Parathyroid adenoma (tissue), 2 donors: ENCODE results near the gene SPAG16.

Source experiments
- H2AFZ ChIP-seq: fragments of 300-600 bp; sonication (generic); one replicate; pipeline ENCODE4 v1.7.0; 2017; ENCODE audit warnings: antibody characterized with exemption, mild to moderate bottlenecking
- H3K27ac ChIP-seq: fragments of 300-600 bp; sonication (generic); one replicate; pipeline ENCODE4 v1.7.0; 2017
- H3K27me3 ChIP-seq: fragments of 300-600 bp; sonication (generic); one replicate; pipeline ENCODE4 v1.7.0; 2017; ENCODE audit warnings: low read length; ENCODE audit not compliant: control insufficient read depth, insufficient read depth
- H3K36me3 ChIP-seq: fragments of 300-600 bp; sonication (generic); one replicate; pipeline ENCODE4 v1.7.0; 2017; ENCODE audit warnings: low read length; ENCODE audit not compliant: control insufficient read depth, insufficient read depth
- H3K4me1 ChIP-seq: fragments of 300-600 bp; sonication (generic); one replicate; pipeline ENCODE4 v1.7.0; 2017; ENCODE audit warnings: control low read depth
- H3K4me2 ChIP-seq: fragments of 300-600 bp; sonication (generic); one replicate; pipeline ENCODE4 v1.7.0; 2017; ENCODE audit warnings: low read length
- H3K4me3 ChIP-seq: fragments of 300-600 bp; sonication (generic); one replicate; pipeline ENCODE4 v1.7.0; 2017; ENCODE audit warnings: low read depth, low read length
- H3K79me2 ChIP-seq: fragments of 300-600 bp; sonication (generic); one replicate; pipeline ENCODE4 v1.7.0; 2017; ENCODE audit warnings: control low read depth
- H3K9ac ChIP-seq: fragments of 300-600 bp; sonication (generic); one replicate; pipeline ENCODE4 v1.7.0; 2017; ENCODE audit warnings: mild to moderate bottlenecking
- H3K9me3 ChIP-seq: fragments of 300-600 bp; sonication (generic); one replicate; pipeline ENCODE4 v1.7.0; 2017; ENCODE audit warnings: low read length; ENCODE audit not compliant: control insufficient read depth
- TF ChIP-seq, protein P1 (sequence below): fragments of 300-600 bp; sonication (generic); IDR thresholded peaks from one replicate; pipeline ENCODE4 v1.7.0; 2017; ENCODE audit warnings: antibody characterized with exemption, mild to moderate bottlenecking
- donor health status: primary hyperparathyroidism.

SPAG16 gene

DNA sequence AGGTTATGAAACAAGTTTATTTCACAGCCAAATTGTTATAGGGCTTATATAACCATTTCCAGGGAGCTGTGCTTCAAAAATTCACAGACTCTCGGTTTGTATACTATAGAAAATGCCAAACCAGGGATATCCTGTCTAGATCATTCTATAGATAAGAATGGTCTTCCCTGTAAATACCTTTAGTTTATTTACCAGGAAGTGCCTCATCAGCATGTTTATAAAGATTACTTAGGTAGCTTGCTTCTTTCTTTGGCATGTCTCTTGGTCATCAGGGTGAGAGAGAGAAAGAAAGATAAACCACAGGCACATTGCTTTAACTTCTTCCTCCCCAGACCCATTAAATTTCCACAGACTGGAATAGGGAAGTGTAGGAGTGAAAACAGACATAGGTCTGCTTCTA lies 439.4 kb downstream of the SPAG16 start:
- Histone ChIP-seq H3K4me1 (no peaks in the 10 kb centered on the region), H3K4me2 (no peak overlapping the region), H3K36me3 (no peaks in the 10 kb centered on the region), H2AFZ (no peak overlapping the region), H3K9me3 (no peaks in the 10 kb centered on the region), H3K27ac (no peak overlapping the region), H3K4me3 (no peak overlapping the region), H3K27me3 (no peaks in the 10 kb centered on the region), H3K9ac (no peak overlapping the region), H3K79me2 (no peaks in the 10 kb centered on the region)
- TF ChIP-seq, protein P1, sequence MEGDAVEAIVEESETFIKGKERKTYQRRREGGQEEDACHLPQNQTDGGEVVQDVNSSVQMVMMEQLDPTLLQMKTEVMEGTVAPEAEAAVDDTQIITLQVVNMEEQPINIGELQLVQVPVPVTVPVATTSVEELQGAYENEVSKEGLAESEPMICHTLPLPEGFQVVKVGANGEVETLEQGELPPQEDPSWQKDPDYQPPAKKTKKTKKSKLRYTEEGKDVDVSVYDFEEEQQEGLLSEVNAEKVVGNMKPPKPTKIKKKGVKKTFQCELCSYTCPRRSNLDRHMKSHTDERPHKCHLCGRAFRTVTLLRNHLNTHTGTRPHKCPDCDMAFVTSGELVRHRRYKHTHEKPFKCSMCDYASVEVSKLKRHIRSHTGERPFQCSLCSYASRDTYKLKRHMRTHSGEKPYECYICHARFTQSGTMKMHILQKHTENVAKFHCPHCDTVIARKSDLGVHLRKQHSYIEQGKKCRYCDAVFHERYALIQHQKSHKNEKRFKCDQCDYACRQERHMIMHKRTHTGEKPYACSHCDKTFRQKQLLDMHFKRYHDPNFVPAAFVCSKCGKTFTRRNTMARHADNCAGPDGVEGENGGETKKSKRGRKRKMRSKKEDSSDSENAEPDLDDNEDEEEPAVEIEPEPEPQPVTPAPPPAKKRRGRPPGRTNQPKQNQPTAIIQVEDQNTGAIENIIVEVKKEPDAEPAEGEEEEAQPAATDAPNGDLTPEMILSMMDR = no peak

DNA sequence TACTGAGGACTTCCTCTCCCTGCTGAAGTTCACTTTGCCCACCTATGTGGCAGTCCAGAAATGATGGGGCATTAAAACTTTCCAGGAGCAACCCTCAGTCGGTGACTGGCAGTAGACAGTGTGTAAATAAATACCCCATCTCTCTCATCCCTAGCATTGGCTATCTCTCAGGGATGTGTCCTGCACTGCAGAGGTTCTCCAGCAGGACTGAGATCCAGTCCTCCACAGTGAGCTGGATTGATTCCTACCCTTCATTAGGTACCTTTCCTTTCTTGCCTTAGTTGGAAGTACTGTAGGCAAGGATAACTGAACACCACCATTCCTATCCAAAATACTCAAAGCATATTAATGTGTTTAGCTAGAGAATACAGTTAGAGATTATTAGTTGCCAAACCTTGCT lies 441.8 kb downstream of the SPAG16 start:
- Histone ChIP-seq H3K79me2 (no peaks in the 10 kb centered on the region), H3K9me3 (no peaks in the 10 kb centered on the region), H3K27me3 (no peaks in the 10 kb centered on the region), H3K9ac (no peak overlapping the region), H2AFZ (no peak overlapping the region), H3K4me3 (no peak overlapping the region), H3K4me1 (no peaks in the 10 kb centered on the region), H3K4me2 (no peak overlapping the region), H3K27ac (no peak overlapping the region), H3K36me3 (no peaks in the 10 kb centered on the region)
- TF ChIP-seq, protein P1 = no peak

DNA sequence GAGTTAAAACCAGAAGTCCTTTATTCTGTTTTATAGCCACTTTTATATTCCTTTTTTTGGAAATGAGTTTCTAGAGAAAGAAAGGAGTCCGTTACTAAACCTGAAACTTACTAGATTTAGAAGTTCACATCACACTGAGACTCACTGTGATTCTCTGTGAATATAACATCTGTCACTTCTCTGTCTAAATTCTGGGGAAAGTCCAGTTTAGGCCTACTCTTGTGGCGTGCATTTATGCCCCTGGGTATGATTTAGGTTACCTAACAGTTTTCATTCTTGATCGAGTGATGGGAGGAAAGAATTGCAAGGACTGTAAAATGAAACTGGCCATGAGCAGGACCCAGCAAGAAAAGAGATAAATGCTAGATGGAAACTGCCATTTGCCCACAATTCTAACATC lies 449.6 kb downstream of the SPAG16 start:
- Histone ChIP-seq H3K9ac (no peak overlapping the region), H2AFZ (no peak overlapping the region), H3K9me3 (no peaks in the 10 kb centered on the region), H3K36me3 (no peaks in the 10 kb centered on the region), H3K4me3 (no peak overlapping the region), H3K27ac (no peak overlapping the region), H3K27me3 (no peaks in the 10 kb centered on the region), H3K4me2 (no peak overlapping the region), H3K79me2 (no peaks in the 10 kb centered on the region), H3K4me1 (no peaks in the 10 kb centered on the region)
- TF ChIP-seq, protein P1 = no peak

DNA sequence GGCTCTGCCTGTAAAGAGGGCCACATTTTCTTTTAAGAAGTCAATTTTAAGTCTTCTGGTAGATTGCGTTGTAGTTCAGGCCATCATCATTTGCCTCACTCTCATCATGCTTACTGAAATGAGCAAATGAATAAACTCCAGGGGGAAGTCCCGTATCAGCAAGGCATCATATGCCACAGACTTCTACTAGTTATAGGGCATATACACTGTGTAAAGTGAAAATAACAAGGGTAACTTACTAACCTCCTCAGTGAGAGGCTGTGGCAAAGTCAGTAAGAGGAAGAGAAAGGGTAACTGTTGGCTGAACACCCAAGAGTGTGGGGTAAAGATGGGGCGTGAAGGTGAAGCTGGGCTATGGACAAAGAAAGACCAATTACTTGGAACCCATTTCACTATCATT lies 456.2 kb downstream of the SPAG16 start:
- Histone ChIP-seq H3K9me3 (no peaks in the 10 kb centered on the region), H3K4me1 (no peaks in the 10 kb centered on the region), H3K36me3 (no peaks in the 10 kb centered on the region), H3K9ac (no peak overlapping the region), H3K79me2 (no peaks in the 10 kb centered on the region), H3K4me3 (no peak overlapping the region), H3K4me2 (no peak overlapping the region), H3K27ac (no peak overlapping the region), H2AFZ (no peak overlapping the region), H3K27me3 (no peaks in the 10 kb centered on the region)
- TF ChIP-seq, protein P1 = no peak

DNA sequence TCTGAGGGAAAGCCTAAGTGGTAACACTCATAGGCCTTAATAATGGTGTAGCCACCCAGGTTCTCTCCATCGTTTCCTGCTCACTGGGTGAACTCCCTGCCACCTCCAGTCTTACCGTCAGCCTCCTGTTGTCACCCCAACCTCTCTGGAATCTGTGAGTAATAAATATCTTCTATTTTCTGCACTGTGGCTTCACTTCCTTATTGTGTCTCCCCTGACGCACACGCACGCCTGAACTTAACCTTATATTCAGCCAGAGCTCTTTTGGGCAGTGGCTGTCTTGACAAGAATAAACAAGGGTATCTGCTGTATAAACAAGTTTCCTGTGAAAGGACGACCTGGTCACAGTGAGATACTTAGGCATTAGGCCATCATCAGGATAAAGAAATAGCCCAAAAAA lies 467.2 kb downstream of the SPAG16 start:
- Histone ChIP-seq H3K27me3 (no peaks in the 10 kb centered on the region), H3K4me2 (no peak overlapping the region)

More for the DNA sequence above, 467.2 kb downstream of the SPAG16 start:
- Histone ChIP-seq H2AFZ (no peak overlapping the region), H3K27ac (no peak overlapping the region), H3K79me2 (no peaks in the 10 kb centered on the region), H3K4me1 (no peaks in the 10 kb centered on the region), H3K9ac (no peak overlapping the region), H3K36me3 (no peaks in the 10 kb centered on the region), H3K9me3 (no peaks in the 10 kb centered on the region), H3K4me3 (no peak overlapping the region)
- TF ChIP-seq, protein P1 = no peak
